GM12878 (cell line): Measurements from ENCODE around the gene ATP2A1. TPM values are rescaled to one million over a fixed set of nuclear protein-coding genes. Genes with fewer than 3 reads are reported as not detected.
A peak's percentile ranks its signal among the peaks of the same experiment; 100 is the strongest.

Experiments
- ATAC-seq: fragments of 200-7000 bp; cut with Tn5 transposase; 3 replicates; pipeline ENCODE4 v1.9.1; 2020; ENCODE audit warnings: mild to moderate bottlenecking, moderate library complexity
- BruUV-seq: library from RNA; stranded (reverse); fragments of 400-500 nt; replicated peaks from 2 replicates; lab custom pipeline; 2021; lab: Mats Ljungman, UMichigan
- CTCF ChIA-PET: fragments of 300-600 bp; sonication (Branson Sonifier 250); formaldehyde crosslinking; extraction: SDS; loops from one replicate; lab custom pipeline; 2021; ENCODE audit warnings: inconsistent platforms; lab: Yijun Ruan, JAX
- POLR2A ChIA-PET: fragments of 350-600 bp; formaldehyde crosslinking; extraction: SDS; loops from one replicate; lab custom pipeline; 2021; ENCODE audit warnings: inconsistent platforms; lab: Charles Lee
- RAD21 ChIA-PET: fragments of 300-600 bp; sonication (Branson Sonifier 250); formaldehyde crosslinking; loops from one replicate; lab custom pipeline; 2023; ENCODE audit warnings: antibody characterized with exemption; ENCODE audit not compliant: unreplicated experiment; lab: Charles Lee
- SMC1A ChIA-PET: fragments of 300-600 bp; sonication (Branson Sonifier 250); formaldehyde crosslinking; loops from one replicate; lab custom pipeline; 2023; ENCODE audit not compliant: unreplicated experiment, uncharacterized antibody; lab: Charles Lee
- DNase-seq: peaks from one replicate; pipeline ENCODE4 v3.0.0-alpha.2; 2011; ENCODE audit warnings: low read depth, low spot score
- FAIRE-seq: peaks from 3 replicates; lab custom pipeline; 2011; peaks lifted over from hg19 to GRCh38; lab: Jason Lieb, UNC
- H2AFZ ChIP-seq: 2 replicates; pipeline ENCODE4 v1.6.0; 2011; ENCODE audit warnings: low read depth, low read length, control low read depth; ENCODE audit not compliant: control insufficient read depth
- H3K27ac ChIP-seq: 2 replicates; pipeline ENCODE4 v1.5.1; 2011; ENCODE audit warnings: control low read depth; ENCODE audit not compliant: control insufficient read depth, insufficient read depth
- H3K27me3 ChIP-seq, 2 experiments: replicated peaks in 1 of 2; 2 replicates each; pipeline versions ENCODE4 v1.6.0 to v1.6.1; 2011; ENCODE audit warnings: low read length in 1 of 2; ENCODE audit not compliant: control insufficient read depth in 2 of 2, insufficient read depth in 2 of 2
- H3K36me3 ChIP-seq, 2 experiments: 2 replicates each; pipeline ENCODE4 v1.5.1; 2011; ENCODE audit warnings: low read length in 1 of 2; ENCODE audit not compliant: control insufficient read depth in 2 of 2, insufficient read depth in 2 of 2
- H3K4me1 ChIP-seq: 2 replicates; pipeline ENCODE4 v1.6.1; 2011; ENCODE audit warnings: mild to moderate bottlenecking, low read length, moderate library complexity, mixed read lengths; ENCODE audit not compliant: control insufficient read depth, insufficient read depth
- H3K4me2 ChIP-seq: 2 replicates; pipeline ENCODE4 v1.6.0; 2011; ENCODE audit warnings: control low read depth; ENCODE audit not compliant: control insufficient read depth, insufficient read depth
- H3K4me3 ChIP-seq: fragments of 200-600 bp; sonication (generic); 2 replicates; pipeline ENCODE4 v1.5.1; 2016
- H3K79me2 ChIP-seq: 2 replicates; pipeline ENCODE4 v1.6.0; 2011; ENCODE audit warnings: low read length; ENCODE audit not compliant: control insufficient read depth, insufficient read depth
- H3K9ac ChIP-seq: 2 replicates; pipeline ENCODE4 v1.8.0; 2011; ENCODE audit warnings: low read length, control low read depth, mixed read lengths; ENCODE audit not compliant: control insufficient read depth, insufficient read depth
- H3K9me3 ChIP-seq: replicated peaks from 3 replicates; pipeline ENCODE4 v1.5.1; 2011; ENCODE audit warnings: mild to moderate bottlenecking, low read length; ENCODE audit not compliant: control insufficient read depth, insufficient read depth
- H4K20me1 ChIP-seq: 2 replicates; pipeline ENCODE4 v1.6.0; 2011; ENCODE audit not compliant: control insufficient read depth, insufficient read depth
- BCL11A ChIP-seq: IDR thresholded peaks from 2 replicates; pipeline ENCODE4 v1.6.1; 2011; ENCODE audit warnings: low read depth, low read length
- HCFC1 ChIP-seq: fragments of 150-350 bp; IDR thresholded peaks from 2 replicates; pipeline ENCODE4 v1.6.1; 2014; ENCODE audit warnings: low read length
- IRF3 ChIP-seq: fragments of 450-650 bp; IDR thresholded peaks from 2 replicates; pipeline ENCODE4 v1.6.1; 2014; ENCODE audit warnings: mild to moderate bottlenecking
- NR2C2 ChIP-seq: IDR thresholded peaks from 2 replicates; pipeline ENCODE4 v1.6.1; 2011; ENCODE audit warnings: borderline replicate concordance, low read depth; ENCODE audit not compliant: control insufficient read depth, insufficient read length
- NR2F1 ChIP-seq: fragments of 450-650 bp; conservative IDR thresholded peaks from 2 replicates; pipeline ENCODE4 v1.6.1; 2017; ENCODE audit warnings: mild to moderate bottlenecking
- POLR2A ChIP-seq: IDR thresholded peaks from 2 replicates; pipeline ENCODE4 v1.6.1; 2011; ENCODE audit warnings: low read depth, mild to moderate bottlenecking, low read length
- RAD51 ChIP-seq: fragments of 450-650 bp; IDR thresholded peaks from 2 replicates; pipeline ENCODE4 v1.6.1; 2016; ENCODE audit warnings: moderate library complexity, mild to moderate bottlenecking, inconsistent platforms
- RUNX3 ChIP-seq: IDR thresholded peaks from 2 replicates; pipeline ENCODE4 v1.6.1; 2012; ENCODE audit warnings: low read length, inconsistent platforms
- SMARCA5 ChIP-seq: fragments of 450-650 bp; IDR thresholded peaks from 2 replicates; pipeline ENCODE4 v1.6.1; 2017; ENCODE audit warnings: mild to moderate bottlenecking
- WGBS: methylation state at CpG from one replicate; pipeline ENCODE4 v1.1.6; 2016; ENCODE audit warnings: low lambda C conversion rate; ENCODE audit not compliant: insufficient replicate concordance, insufficient coverage; ENCODE audit errors: missing lambda C conversion rate; 5-methylcytosine and 5-hydroxymethylcytosine counted together
- in situ Hi-C: fragments of 300-500 bp; cut with MboI; formaldehyde crosslinking; loops from 9 replicates; pipeline ENCODE4 v1.14.3; 2018; ENCODE audit warnings: mixed read lengths
- intact Hi-C: fragments of 100-400 bp; cut with micrococcal nuclease; formaldehyde crosslinking; loops from one replicate; pipeline ENCODE4 v1.14.2; 2022; ENCODE audit not compliant: unreplicated experiment
- polyA plus RNA-seq, 11 experiments: library from polyadenylated mRNA; depleted of rRNA in 4 of 11; unstranded in 6 of 11; stranded (reverse) in 5 of 11; fragments of >200 nt; fragmentation: Nextera tagmentation in 4 of 11; fragmentation: Illumina TruSeq in 1 of 11; extraction: Ambion mirVana in 4 of 11; extraction: Trizol in 1 of 11; gene quantifications; 1 replicate in 1 of 11; 2 replicates in 10 of 11; pipeline versions ENCODE4 v1.2.1 to v1.2.3, GENCODE V29; 2011 to 2016; ENCODE audit warnings: inconsistent platforms in 2 of 11, missing spikeins in 2 of 11, low read depth in 1 of 11
- total RNA-seq, 4 experiments: library from RNA; depleted of rRNA in 3 of 4; stranded (reverse); fragments of >200 nt in 3 of 4; fragmentation: Illumina TruSeq in 1 of 4; extraction: Trizol in 1 of 4; gene quantifications; 2 replicates each; pipeline versions ENCODE4 v1.2.1 to v1.2.3, GENCODE V29; 2013 to 2021

ATP2A1 gene
- total and polyA plus RNA-seq, 10 of the 15 experiments (the other 5 are each of a cell fraction or from before 2014, with no cell fraction given) = 0.13 to 1.7 (median 0.88) TPM

GRCh38 chr16:28876973-28877654 lies 1.2 kb upstream of the ATP2A1 start:
- ATAC-seq = peak; percentile 43
- intact Hi-C loops = loop anchor here (5.0 kb wide), 1 partner anchor 55 kb away; the partner anchor contains the start of gene CD19
- Histone ChIP-seq H4K20me1 (no peaks in the 10 kb centered on the region), H3K4me1 (peaks cover 13% of the 10 kb centered on the region), H3K27ac (no peak overlapping the region), H3K79me2 (no peaks in the 10 kb centered on the region), H3K4me3 (no peak overlapping the region), H3K9ac (no peak overlapping the region)
- BruUV-seq = no TSS peak
- in situ Hi-C loops = no loop called here
- CTCF ChIA-PET = interaction anchor here (1.4 kb wide), 1 partner anchor 68 kb away, joined by 8 read pairs; no protein-coding TSS in a partner anchor
- POLR2A ChIA-PET = no interaction called here
- FAIRE-seq = no peak
- TF ChIP-seq NR2F1 = 0 out of 2 replicates have a peak, but pooled peaks have one; percentile 21
- TF ChIP-seq RUNX3 = peak; percentile 75
- TF ChIP-seq RAD51 = no peak
- TF ChIP-seq, all 136 proteins: peak for 2
- H3K36me3 ChIP-seq = peaks cover 0 to 8% of the 10 kb centered on the region in 2 experiments; a peak in 3 of 4 replicates
- no peak overlapping the region for H3K4me2 ChIP-seq
- 32% methylated on average over 12 of the region's 12 CpGs for WGBS
- no peak overlapping the region for H2AFZ ChIP-seq
- no peaks in the 10 kb centered on the region for H3K27me3 ChIP-seq
- ChIA-PET SMC1A (interaction anchor here (0.6 kb wide), 1 partner anchor 68 kb away, joined by 3 read pairs; no protein-coding TSS in a partner anchor), RAD21 (interaction anchor here (5.6 kb wide), 1 partner anchor 67 kb away, joined by 53 read pairs; no protein-coding TSS in a partner anchor)
- no peaks in the 10 kb centered on the region for H3K9me3 ChIP-seq
- no peak for DNase-seq

DNA sequence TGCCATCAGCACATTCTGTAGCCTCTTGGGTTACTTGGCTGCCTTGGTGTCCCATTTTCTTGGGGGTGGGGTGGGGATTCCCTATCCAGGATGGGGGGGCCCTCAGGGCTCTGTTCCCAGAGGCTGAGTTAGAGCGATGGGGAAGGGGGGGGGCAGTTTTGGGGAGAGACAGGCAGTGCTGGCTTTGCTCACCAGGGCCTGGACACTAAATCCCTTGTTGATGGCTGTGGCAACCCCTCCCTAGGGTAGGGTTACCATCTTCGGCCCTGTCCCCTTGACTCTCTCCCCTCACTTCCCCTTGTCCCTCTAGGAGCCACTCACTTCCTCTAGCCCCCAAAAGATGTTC lies 660 bp upstream of the ATP2A1 start:
- SMC1A ChIA-PET = no interaction called here
- no peak overlapping the region for H3K4me2 ChIP-seq

More for the DNA sequence above, 660 bp upstream of the ATP2A1 start:
- DNase-seq = no peak
- no peak overlapping the region for H3K9ac ChIP-seq
- FAIRE-seq = no peak
- no peak overlapping the region for H3K27ac ChIP-seq
- no TSS peak for BruUV-seq
- WGBS = 42% methylated on average over 2 of the region's 2 CpGs
- RAD21 ChIA-PET = no interaction called here
- H3K36me3 ChIP-seq = peaks cover 0 to 7% of the 10 kb centered on the region in 2 experiments; a peak in 3 of 4 replicates
- ATAC-seq = no peak
- intact Hi-C loops = loop anchor here (5.0 kb wide), 1 partner anchor 55 kb away; the partner anchor contains the start of gene CD19
- CTCF ChIA-PET = interaction anchor here (1.4 to 1.6 kb wide), 2 partner anchors 67 to 68 kb away, joined by 8 to 14 read pairs; no protein-coding TSS in a partner anchor
- no peaks in the 10 kb centered on the region for H4K20me1 ChIP-seq
- POLR2A ChIA-PET = no interaction called here
- no peak overlapping the region for H2AFZ ChIP-seq
- TF ChIP-seq IRF3 = no peak
- TF ChIP-seq POLR2A = peak; percentile 30; the same call in 1 of the 2 replicates
- TF ChIP-seq NR2C2 = no peak
- TF ChIP-seq BCL11A = no peak
- TF ChIP-seq SMARCA5 = no peak
- no peak for TF ChIP-seq HCFC1
- H3K4me3 ChIP-seq = no peak overlapping the region
- H3K27me3 ChIP-seq = no peaks in the 10 kb centered on the region
- peaks cover 13% of the 10 kb centered on the region for H3K4me1 ChIP-seq
- H3K79me2 ChIP-seq = no peaks in the 10 kb centered on the region
- H3K9me3 ChIP-seq = no peaks in the 10 kb centered on the region
- in situ Hi-C loops = no loop called here
